Epithelial cell of esophagus (primary cell): Measurements from ENCODE around the gene MOSPD2.

ENCODE experiments used
- DNase-seq: peaks from one replicate; pipeline ENCODE4 v3.0.0; 2010; ENCODE audit warnings: low read depth
- H3K4me3 ChIP-seq: 2 replicates; pipeline ENCODE4 v1.5.1; 2011; ENCODE audit warnings: mild to moderate bottlenecking, low read length, control low read depth
- CTCF ChIP-seq: IDR thresholded peaks from 2 replicates; pipeline ENCODE4 v1.5.1; 2011; ENCODE audit warnings: low read depth, mild to moderate bottlenecking, low read length, control low read depth, inconsistent platforms; ENCODE audit not compliant: insufficient read depth; ENCODE audit errors: missing control alignments

Gene MOSPD2

GRCh38 chrX:14843666-14844065 is 29.6 kb upstream of the MOSPD2 start:
- no peak for TF ChIP-seq CTCF
- DNase-seq: no peak
- H3K4me3 ChIP-seq: no peak overlapping the region

DNA sequence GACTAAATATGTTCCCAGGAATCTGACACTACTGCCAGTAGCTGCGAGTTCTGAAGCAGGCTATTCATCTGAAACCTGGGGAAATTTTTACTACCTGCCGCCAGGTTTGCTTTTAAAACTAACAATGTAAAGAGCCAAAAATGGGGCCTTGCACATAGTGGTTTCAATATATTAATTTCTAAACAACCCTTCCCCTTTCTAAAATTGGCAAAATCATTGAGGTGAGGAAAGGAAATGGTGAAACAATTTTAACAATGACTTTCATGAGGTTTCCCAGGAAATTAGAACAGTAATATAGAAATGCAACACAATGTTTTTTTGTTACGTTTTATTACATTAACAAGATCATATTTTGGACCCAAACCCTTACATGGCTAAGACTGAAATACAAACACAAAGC is 21.7 kb upstream of the MOSPD2 start:
- no peak for DNase-seq
- no peak overlapping the region for H3K4me3 ChIP-seq
- TF ChIP-seq CTCF: no peak

- no peak for TF ChIP-seq CTCF
- DNase-seq: peak; percentile 30
- H3K4me3 ChIP-seq: no peak overlapping the region
Observed at GRCh38 chrX:14864631-14865030, 8.6 kb upstream of the MOSPD2 start.

DNA sequence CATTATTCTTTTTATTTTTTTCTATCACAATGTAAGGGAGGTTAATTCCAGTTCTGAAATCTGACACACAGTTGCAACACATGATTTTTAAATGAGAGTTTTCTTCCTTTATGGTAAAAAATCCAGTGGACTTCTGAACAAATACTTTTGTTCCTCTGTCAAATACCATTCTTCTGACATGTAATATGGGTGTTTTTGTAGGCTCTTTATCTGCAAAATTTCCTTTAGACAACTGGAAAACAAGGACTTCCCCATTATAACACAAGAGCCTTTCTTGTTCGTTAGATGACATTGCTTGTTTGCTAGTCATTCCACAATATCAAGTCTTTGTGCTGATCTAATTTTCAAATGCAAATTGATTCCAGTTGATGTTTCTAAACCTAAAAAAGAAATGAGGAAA is 8.0 kb upstream of the MOSPD2 start:
- H3K4me3 ChIP-seq: no peak overlapping the region
- DNase-seq: no peak
- no peak for TF ChIP-seq CTCF

- DNase-seq: no peak
- no peak overlapping the region for H3K4me3 ChIP-seq
- no peak for TF ChIP-seq CTCF
Observed at GRCh38 chrX:14871767-14872166, 1.5 kb upstream of the MOSPD2 start.

DNA sequence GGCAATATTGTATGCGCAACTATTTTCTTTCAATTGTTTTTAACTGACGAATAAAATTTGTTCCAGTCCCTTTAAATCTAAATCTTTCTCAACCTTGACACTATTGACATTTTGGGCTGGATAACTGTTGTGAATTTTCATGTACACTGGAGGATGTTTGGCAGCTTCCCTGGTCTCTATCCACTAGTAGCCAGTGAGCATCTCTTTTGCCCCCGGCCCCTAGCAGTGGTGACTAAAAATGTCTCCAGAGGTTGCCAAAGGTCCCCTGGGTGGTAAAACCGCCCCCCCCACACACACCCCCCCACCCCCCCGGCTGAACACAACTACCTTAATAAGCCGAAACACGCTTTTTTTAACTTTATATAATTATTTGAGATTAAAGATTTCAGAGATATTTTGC is 866 bp upstream of the MOSPD2 start:
- DNase-seq: no peak
- no peak for TF ChIP-seq CTCF
- peak overlapping the region; percentile 69 for H3K4me3 ChIP-seq

GRCh38 chrX:14873676-14874049 is 442 bp downstream of the MOSPD2 start:
- no peak for TF ChIP-seq CTCF
- DNase-seq: no peak
- peak overlapping the region; percentile 74 for H3K4me3 ChIP-seq
